Tibial nerve (tissue), 4 donors: ENCODE measurements around the gene FCGR3A. TPM values are rescaled to one million over a fixed set of nuclear protein-coding genes. Genes with fewer than 3 reads are reported as not detected.
"Not testable (repeated sequence)": the region's sequence is repeated elsewhere in the genome, so short reads cannot be mapped to it uniquely, and the experiment has no call there.

ENCODE experiments used
- DNase-seq, 2 donors: peaks; one replicate each; pipeline ENCODE4 v3.0.0-alpha.2; 2019; ENCODE audit warnings: low spot score in 2 of 2
- H3K27ac ChIP-seq, 4 donors: fragments of 200-600 bp; sonication (generic) in 3 of 4; one replicate each; pipeline ENCODE4 v1.5.1; 2017 to 2019; ENCODE audit warnings: mild to moderate bottlenecking in 1 of 4
- H3K27me3 ChIP-seq, 2 donors: fragments of 200-600 bp; sonication (generic) in 1 of 2; one replicate each; pipeline versions ENCODE4 v1.5.1 to v1.6.0; 2017 to 2019
- H3K36me3 ChIP-seq, 3 donors: fragments of 200-600 bp; sonication (generic); one replicate each; pipeline ENCODE4 v1.5.1; 2018 to 2019
- H3K4me1 ChIP-seq, 4 donors: fragments of 200-600 bp; sonication (generic) in 3 of 4; one replicate each; pipeline ENCODE4 v1.5.1; 2017 to 2019
- H3K4me3 ChIP-seq, 4 donors: fragments of 200-600 bp; sonication (generic) in 3 of 4; one replicate each; pipeline ENCODE4 v1.5.1; 2017 to 2019; ENCODE audit warnings: mild to moderate bottlenecking in 1 of 4, moderate library complexity in 1 of 4
- H3K9me3 ChIP-seq, 4 donors: fragments of 200-600 bp; sonication (generic) in 3 of 4; one replicate each; pipeline ENCODE4 v1.5.1; 2017 to 2019
- CTCF ChIP-seq, 5 experiments: fragments of 200-600 bp in 3 of 5; fragments of 450-650 bp in 2 of 5; sonication (generic) in 3 of 5; IDR thresholded peaks; one replicate each; pipeline ENCODE4 v1.5.1; 2016 to 2019; ENCODE audit warnings: antibody characterized with exemption in 5 of 5, mild to moderate bottlenecking in 3 of 5, moderate library complexity in 2 of 5
- EP300 ChIP-seq, 2 donors: sonication (generic); formaldehyde crosslinking; IDR thresholded peaks; one replicate each; pipeline ENCODE4 v1.6.1; 2017; ENCODE audit warnings: antibody characterized with exemption in 2 of 2, mild to moderate bottlenecking in 1 of 2
- WGBS, 2 donors: methylation state at CpG; one replicate each; pipeline ENCODE4 v1.1.5; 2018; 5-methylcytosine and 5-hydroxymethylcytosine counted together
- total RNA-seq, 4 donors: library from RNA; depleted of rRNA; stranded (reverse); fragments of >200 nt; gene quantifications; one replicate each; pipeline ENCODE4 v1.1.0, GENCODE V29; 2016

The FCGR3A gene
- total RNA-seq, 4 donors from 2014 or later = 9.4 to 31.2 (median 22.1) TPM

- not testable (repeated sequence) for H3K36me3 ChIP-seq, H3K9me3 ChIP-seq, H3K27me3 ChIP-seq
- WGBS, 2 donors = 1 to 2% methylated on average over 13 of the region's 13 CpGs
- Histone ChIP-seq H3K4me3 (peak overlapping the region; percentile 73 to 76 (median 74)), H3K4me1 (peaks cover 0 to 24% (median 13%) of the 10 kb centered on the region in 4 donors), H3K27ac (peak overlapping the region; percentile 86 to 97 (median 90))
- peak in 1 of 2 donors; percentile 22 for TF ChIP-seq EP300 (IDR thresholded peaks at IDR 0.05)
- TF ChIP-seq CTCF (IDR thresholded peaks at IDR 0.05) = peak in 1 of 5 experiments; percentile 17
- peak in 1 of 2 donors; percentile 74 for DNase-seq
Measured at GRCh38 chr1:161530158-161530557, 19.5 kb downstream of the FCGR3A start.

- Histone ChIP-seq H3K27ac (peak overlapping the region in 2 of 4 donors; percentile 91 to 97), H3K4me1 (peaks cover 0 to 24% (median 13%) of the 10 kb centered on the region in 4 donors), H3K4me3 (peak overlapping the region in 3 of 4 donors; percentile 73 to 76 (median 75))
- H3K36me3 ChIP-seq, H3K9me3 ChIP-seq, DNase-seq, H3K27me3 ChIP-seq: not testable (repeated sequence)
- WGBS, 2 donors = 25 to 33% methylated on average over 19 of the region's 19 CpGs
Measured at GRCh38 chr1:161529463-161530104, 20.0 kb downstream of the FCGR3A start.

GRCh38 chr1:161528550-161528949 lies 21.1 kb downstream of the FCGR3A start:
- not testable (repeated sequence) for H3K9me3 ChIP-seq

GRCh38 chr1:161525918-161526317 lies 23.7 kb downstream of the FCGR3A start:
- not testable (repeated sequence) for H3K4me1 ChIP-seq, H3K27me3 ChIP-seq, DNase-seq, H3K4me3 ChIP-seq, H3K36me3 ChIP-seq, H3K9me3 ChIP-seq, H3K27ac ChIP-seq
- WGBS, 2 donors = 82 to 86% methylated on average over 7 of the region's 7 CpGs

More at GRCh38 chr1:161528550-161528949, 21.1 kb downstream of the FCGR3A start:
- H3K4me1 ChIP-seq = peaks cover 0 to 24% (median 13%) of the 10 kb centered on the region in 4 donors
- not testable (repeated sequence) for H3K4me3 ChIP-seq, H3K27ac ChIP-seq, H3K27me3 ChIP-seq, H3K36me3 ChIP-seq
- 36 to 40% methylated on average over 3 of the region's 3 CpGs for WGBS, 2 donors
- DNase-seq = peak; percentile 51 to 57

GRCh38 chr1:161525321-161525720 lies 24.3 kb downstream of the FCGR3A start:
- H3K36me3 ChIP-seq, H3K27me3 ChIP-seq, H3K4me1 ChIP-seq, H3K9me3 ChIP-seq, DNase-seq: not testable (repeated sequence)
- Histone ChIP-seq H3K27ac (peak overlapping the region in 1 of 4 donors; percentile 67), H3K4me3 (peak overlapping the region in 2 of 4 donors; percentile 37 to 77)
- 65 to 70% methylated on average over 4 to 15 of the region's 23 CpGs for WGBS, 2 donors

GRCh38 chr1:161524742-161525291 lies 24.8 kb downstream of the FCGR3A start:
- 0 to 10% methylated on average over 1 to 16 of the region's 55 CpGs for WGBS, 2 donors
- DNase-seq, H3K27me3 ChIP-seq, H3K9me3 ChIP-seq, H3K4me1 ChIP-seq, H3K36me3 ChIP-seq: not testable (repeated sequence)
- H3K4me3 ChIP-seq = peak overlapping the region; percentile 37 to 81 (median 72)
- H3K27ac ChIP-seq = peak overlapping the region in 2 of 4 donors; percentile 47 to 67

GRCh38 chr1:161523817-161524741 lies 25.5 kb downstream of the FCGR3A start, which contains the start of gene HSPA6:
TSS of gene HSPA6 (plus strand) at chr1:161524540. CDS start at chr1:161524659, 119 bp downstream.
- peak in 1 of 5 experiments; percentile 11 for TF ChIP-seq CTCF (IDR thresholded peaks at IDR 0.05)
- peak in 1 of 2 donors; percentile 52 for TF ChIP-seq EP300 (IDR thresholded peaks at IDR 0.05)
- H3K27me3 ChIP-seq, H3K9me3 ChIP-seq, H3K4me1 ChIP-seq, H3K36me3 ChIP-seq: not testable (repeated sequence)
- peak within 1 kb of the TSS; percentile 68 to 92 (median 81) for H3K27ac ChIP-seq
- 0 to 1% methylated on average over 36 to 61 of the region's 72 CpGs for WGBS, 2 donors
- H3K4me3 ChIP-seq = peak within 1 kb of the TSS; percentile 68 to 81 (median 78)
- peak; percentile 45 to 95 for DNase-seq

- whole genome bisulfite sequencing, 2 donors = 72 to 77% methylated on average over 16 to 20 of the region's 20 CpGs
- Histone ChIP-seq H3K27ac (peak overlapping the region in 1 of 4 donors; percentile 75), H3K4me3 (peak overlapping the region in 1 of 4 donors; percentile 77)
- not testable (repeated sequence) for H3K4me1 ChIP-seq, DNase-seq, H3K9me3 ChIP-seq, H3K27me3 ChIP-seq, H3K36me3 ChIP-seq
Measured at GRCh38 chr1:161523041-161523816, 26.4 kb downstream of the FCGR3A start.

- peaks cover 0 to 15% (median 7%) of the 10 kb centered on the region in 4 donors for H3K4me1 ChIP-seq
- H3K36me3 ChIP-seq, H3K4me3 ChIP-seq, H3K27me3 ChIP-seq, DNase-seq, H3K9me3 ChIP-seq: not testable (repeated sequence)
- WGBS, 2 donors = 73 to 95% methylated on average over 1 of the region's 1 CpG
- peak overlapping the region in 2 of 4 donors; percentile 63 to 78 for H3K27ac ChIP-seq
Measured at GRCh38 chr1:161513953-161514352, 35.7 kb downstream of the FCGR3A start.

GRCh38 chr1:161513448-161513780 lies 36.2 kb downstream of the FCGR3A start:
- no CpG with 5 or more reads among the region's 1 CpG for WGBS, 2 donors
- Histone ChIP-seq H3K4me1 (peaks cover 0 to 15% (median 7%) of the 10 kb centered on the region in 4 donors), H3K27ac (peak overlapping the region in 2 of 4 donors; percentile 63 to 78)
- H3K27me3 ChIP-seq, H3K4me3 ChIP-seq, H3K9me3 ChIP-seq, H3K36me3 ChIP-seq, DNase-seq: not testable (repeated sequence)
